ENCODE data around the gene SUN3. TPM values are rescaled to one million over a fixed set of nuclear protein-coding genes. Genes with fewer than 3 reads are reported as not detected.

SUN3 gene
- total RNA-seq, 1 experiment from 2014 or later = not detected

- Histone ChIP-seq H3K4ac (ENCODE audit: low read depth, low read length) (no peak overlapping the region), H2BK15ac (ENCODE audit: low read depth, low read length) (no peak overlapping the region), H4K20me1 (ENCODE audit: control insufficient read depth, insufficient read depth, insufficient read length) (no peaks in the 10 kb centered on the region), H2AFZ (ENCODE audit: low read length) (no peak overlapping the region), H3K4me2 (ENCODE audit: insufficient read depth, insufficient read length, low read length) (no peak overlapping the region), H3K18ac (ENCODE audit: insufficient read length, low read depth, low read length) (no peak overlapping the region), H3K56ac (ENCODE audit: insufficient read length, low read depth, low read length) (no peak overlapping the region), H3K79me2 (ENCODE audit: insufficient read depth, low read length) (no peaks in the 10 kb centered on the region), H4K91ac (ENCODE audit: insufficient read length, low read depth, low read length) (no peak overlapping the region), H3K79me1 (ENCODE audit: insufficient read depth, low read depth, low read length, poor library complexity, severe bottlenecking) (no peaks in the 10 kb centered on the region), H3K23ac (ENCODE audit: insufficient read length, low read depth, low read length) (no peak overlapping the region), H3K4me1 (ENCODE audit: insufficient read depth, low read length) (no peaks in the 10 kb centered on the region), H3K23me2 (ENCODE audit: insufficient read length, low read depth, low read length, poor library complexity, severe bottlenecking) (no peaks in the 10 kb centered on the region), H3K9ac (ENCODE audit: extremely low read depth, insufficient read length, low read length) (no peak overlapping the region), H3T11ph (ENCODE audit: low read length) (no peak overlapping the region), H3K14ac (ENCODE audit: insufficient read depth, low read length) (no peak overlapping the region), H4K8ac (replicated peaks; ENCODE audit: insufficient read length, low read depth, low read length) (no peak overlapping the region), H4K5ac (ENCODE audit: insufficient read length, low read depth, low read length) (no peak overlapping the region), H2AK5ac (ENCODE audit: insufficient read length, low read length) (no peak overlapping the region), H2BK20ac (ENCODE audit: low read depth, low read length, poor library complexity, severe bottlenecking) (no peak overlapping the region), H3K9me3 (ENCODE audit: control insufficient read depth, low read depth, low read length) (no peaks in the 10 kb centered on the region), H2BK12ac (ENCODE audit: insufficient read length, low read depth, low read length) (no peak overlapping the region), H2BK120ac (ENCODE audit: low read depth, low read length, poor library complexity, severe bottlenecking) (no peak overlapping the region), H2BK5ac (ENCODE audit: insufficient read length, low read length) (no peak overlapping the region), H3K27ac (ENCODE audit: insufficient read length, low read depth, low read length) (no peak overlapping the region), H3K27me3 (ENCODE audit: insufficient read depth, low read length) (no peaks in the 10 kb centered on the region; the same call in 1 of the 2 replicates)
- peaks cover 7 to 17% of the 10 kb centered on the region in 2 experiments; a peak in 4 of 5 replicates for H3K9me3 Mint-ChIP-seq
- no CpG with 5 or more reads among the region's 2 CpGs for WGBS (ENCODE audit: extremely low coverage, insufficient read length, low lambda C conversion rate)
- H3K27ac Mint-ChIP-seq = no peak overlapping the region
- no peaks in the 10 kb centered on the region for H3K4me1 Mint-ChIP-seq
- peaks cover 0 to 7% (median 4%) of the 10 kb centered on the region in 3 experiments; a peak in 3 of 7 replicates for H3K36me3 Mint-ChIP-seq (ENCODE audit: insufficient read depth in 1 of 3, low read depth in 3 of 3)
- DNase-seq = no peak
- H3K27me3 Mint-ChIP-seq (ENCODE audit: low read depth) = peaks cover 1% of the 10 kb centered on the region; the same call in 1 of the 2 replicates
- TF ChIP-seq CTCF (conservative IDR thresholded peaks at IDR 0.05) = no peak
- H3K4me3 Mint-ChIP-seq = no peak overlapping the region
Measured at GRCh38 chr7:48058990-48059389, 30.1 kb upstream of the SUN3 start.
